ENCODE results near the gene LIME1.

Gene LIME1

GRCh38 chr20:63749597-63750508 lies 13.4 kb downstream of the LIME1 start:
- no peak for DNase-seq (ENCODE audit: low read depth in 3 of 3)

GRCh38 chr20:63750807-63751470 lies 14.5 kb downstream of the LIME1 start:
- DNase-seq (ENCODE audit: low read depth in 3 of 3): peak in 1 of 3 donors; percentile 56

- no peak for DNase-seq (ENCODE audit: low read depth in 3 of 3)
Measured at GRCh38 chr20:63751471-63752271, 15.2 kb downstream of the LIME1 start.

- no peak for DNase-seq (ENCODE audit: low read depth in 3 of 3)
Measured at GRCh38 chr20:63752411-63753101, 16.1 kb downstream of the LIME1 start.

- DNase-seq (ENCODE audit: low read depth in 3 of 3): no peak
Measured at GRCh38 chr20:63753381-63753780, 16.9 kb downstream of the LIME1 start.

- DNase-seq (ENCODE audit: low read depth in 3 of 3): no peak
Measured at GRCh38 chr20:63754008-63754407, 17.5 kb downstream of the LIME1 start.

- no peak for DNase-seq (ENCODE audit: low read depth in 3 of 3)
Measured at GRCh38 chr20:63755933-63756647, 19.6 kb downstream of the LIME1 start.

GRCh38 chr20:63756648-63756991 lies 20.2 kb downstream of the LIME1 start:
- no peak for DNase-seq (ENCODE audit: low read depth in 3 of 3)

GRCh38 chr20:63758152-63758551 lies 21.7 kb downstream of the LIME1 start:
- DNase-seq (ENCODE audit: low read depth in 3 of 3): no peak

GRCh38 chr20:63759377-63759901 lies 23.0 kb downstream of the LIME1 start:
- DNase-seq (ENCODE audit: low read depth in 3 of 3): no peak

- DNase-seq (ENCODE audit: low read depth in 3 of 3): no peak
Measured at GRCh38 chr20:63765082-63765873, 28.8 kb downstream of the LIME1 start.

GRCh38 chr20:63765902-63766301 lies 29.4 kb downstream of the LIME1 start:
- no peak for DNase-seq (ENCODE audit: low read depth in 3 of 3)

- no peak for DNase-seq (ENCODE audit: low read depth in 3 of 3)
Measured at GRCh38 chr20:63766695-63767426, 30.4 kb downstream of the LIME1 start.

- DNase-seq (ENCODE audit: low read depth in 3 of 3): no peak
Measured at GRCh38 chr20:63767456-63767855, 31.0 kb downstream of the LIME1 start.

- DNase-seq (ENCODE audit: low read depth in 3 of 3): no peak
Measured at GRCh38 chr20:63767886-63768285, 31.4 kb downstream of the LIME1 start.

- DNase-seq (ENCODE audit: low read depth in 3 of 3): no peak
Measured at GRCh38 chr20:63768591-63769515, 32.4 kb downstream of the LIME1 start.

GRCh38 chr20:63769891-63770474 lies 33.5 kb downstream of the LIME1 start:
- DNase-seq (ENCODE audit: low read depth in 3 of 3): no peak
